K562 (cell line): ENCODE data around the gene LYPLA2. TPM values are rescaled to one million over a fixed set of nuclear protein-coding genes. Genes with fewer than 3 reads are reported as not detected.
A peak's percentile ranks its signal among the peaks of the same experiment; 100 is the strongest.

Source experiments
- BMI1 ChIP-seq: fragments of 150-350 bp; IDR thresholded peaks from 2 replicates; pipeline ENCODE4 v1.6.1; 2014; ENCODE audit warnings: low read length
- CBFB ChIP-seq: sonication (generic); formaldehyde crosslinking; IDR thresholded peaks from 2 replicates; pipeline ENCODE4 v1.4.0; 2020; ENCODE audit warnings: mild to moderate bottlenecking, missing genetic modification reagents
- KAT7 ChIP-seq: sonication (generic); formaldehyde crosslinking; IDR thresholded peaks from 2 replicates; pipeline ENCODE4 v1.8.0; 2022; ENCODE audit warnings: missing genetic modification reagents, mild to moderate bottlenecking, borderline replicate concordance
- KDM4B ChIP-seq, 2 experiments: fragments of 450-650 bp in 1 of 2; sonication (generic) in 1 of 2; IDR thresholded peaks; 2 replicates each; pipeline ENCODE4 v1.6.1; 2016 to 2017; ENCODE audit warnings: borderline replicate concordance in 2 of 2, antibody characterized with exemption in 1 of 2, low read depth in 1 of 2, mild to moderate bottlenecking in 1 of 2
- NCOR1 ChIP-seq: fragments of 450-650 bp; IDR thresholded peaks from 2 replicates; pipeline ENCODE4 v1.6.1; 2016; ENCODE audit warnings: mild to moderate bottlenecking, moderate library complexity
- NFXL1 ChIP-seq: fragments of 450-650 bp; formaldehyde crosslinking; IDR thresholded peaks from 2 replicates; pipeline ENCODE4 v1.4.0; 2021; ENCODE audit warnings: mild to moderate bottlenecking
- PHF20 ChIP-seq: fragments of 450-650 bp; IDR thresholded peaks from 2 replicates; pipeline ENCODE4 v1.6.1; 2018; ENCODE audit not compliant: partially characterized antibody
- RFX7 ChIP-seq: fragments of 250-450 bp; sonication (Bioruptor Pico); IDR thresholded peaks from 2 replicates; pipeline ENCODE4 v1.5.1; 2021; ENCODE audit warnings: mild to moderate bottlenecking
- SMAD1 ChIP-seq: fragments of 150-350 bp; IDR thresholded peaks from 2 replicates; pipeline ENCODE4 v1.6.1; 2014; ENCODE audit warnings: low read length, low read depth; ENCODE audit not compliant: partially characterized antibody
- ZBTB1 ChIP-seq: sonication (generic); formaldehyde crosslinking; IDR thresholded peaks from 2 replicates; pipeline ENCODE4 v1.8.1; 2023; ENCODE audit warnings: missing genetic modification reagents, low read depth, mild to moderate bottlenecking, borderline replicate concordance
- polyA plus RNA-seq, 8 experiments: library from polyadenylated mRNA; depleted of rRNA in 4 of 8; stranded (reverse) in 5 of 8; unstranded in 3 of 8; fragments of >200 nt; fragmentation: Nextera tagmentation in 2 of 8; fragmentation: Illumina TruSeq in 1 of 8; extraction: Ambion mirVana in 2 of 8; extraction: Trizol in 1 of 8; gene quantifications; 2 replicates each; pipeline versions ENCODE4 v1.2.1 to v1.2.3, GENCODE V29; 2011 to 2014; ENCODE audit warnings: inconsistent platforms in 1 of 8, missing spikeins in 1 of 8
- total RNA-seq, 7 experiments: library from RNA; depleted of rRNA in 6 of 7; stranded (reverse); fragments of >200 nt in 6 of 7; fragmentation: Illumina TruSeq in 2 of 7; extraction: Trizol in 2 of 7; gene quantifications; 2 replicates each; pipeline versions ENCODE4 v1.2.1 to v1.2.3, GENCODE V29; 2011 to 2021; ENCODE audit warnings: low replicate concordance in 1 of 7
- TF ChIP-seq, protein P1 (sequence below): sonication (generic); formaldehyde crosslinking; IDR thresholded peaks from 2 replicates; pipeline ENCODE4 v1.8.0; 2022; ENCODE audit warnings: mild to moderate bottlenecking, missing genetic modification reagents
- TF ChIP-seq, protein P2 (sequence below): sonication (generic); formaldehyde crosslinking; IDR thresholded peaks from 2 replicates; pipeline ENCODE4 v1.8.0; 2022; ENCODE audit warnings: mild to moderate bottlenecking, missing genetic modification reagents
- TF ChIP-seq, protein P3 (sequence below): sonication (generic); formaldehyde crosslinking; IDR thresholded peaks from 2 replicates; pipeline ENCODE4 v1.4.0; 2020; ENCODE audit warnings: mild to moderate bottlenecking, missing genetic modification reagents
- TF ChIP-seq, protein P4 (sequence below): sonication (generic); formaldehyde crosslinking; IDR thresholded peaks from 2 replicates; pipeline ENCODE4 v1.8.0; 2022; ENCODE audit warnings: mild to moderate bottlenecking, missing genetic modification reagents
- TF ChIP-seq, protein P5 (sequence below): fragments of 250-450 bp; sonication (Bioruptor Pico); IDR thresholded peaks from 2 replicates; pipeline ENCODE4 v1.8.0; 2022; ENCODE audit warnings: moderate library complexity, mild to moderate bottlenecking, inconsistent platforms

LYPLA2 gene
- total and polyA plus RNA-seq, 9 of the 15 experiments (the other 6 are each of a cell fraction or from before 2014, with no cell fraction given) = 3.9 to 128 (median 60.1) TPM

DNA sequence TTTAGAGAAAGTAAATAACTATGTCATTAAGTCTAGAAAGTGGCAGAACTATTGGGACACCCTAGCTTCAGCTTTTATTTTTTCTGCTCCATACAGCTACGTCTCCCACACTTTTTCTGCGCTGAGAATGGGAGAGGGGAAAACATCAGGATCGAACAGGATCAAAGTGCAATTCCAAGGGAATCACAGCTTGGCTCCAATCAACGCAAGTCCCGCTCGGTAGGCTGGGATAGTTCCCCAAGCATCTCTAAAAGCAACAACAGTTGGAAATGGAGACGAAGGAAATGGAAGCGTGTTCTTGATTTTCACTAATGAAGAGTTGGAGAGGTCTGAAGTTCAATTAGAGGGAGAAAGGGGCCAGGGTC lies 33.7 kb downstream of the LYPLA2 start (continued):
- TF ChIP-seq, protein P1, sequence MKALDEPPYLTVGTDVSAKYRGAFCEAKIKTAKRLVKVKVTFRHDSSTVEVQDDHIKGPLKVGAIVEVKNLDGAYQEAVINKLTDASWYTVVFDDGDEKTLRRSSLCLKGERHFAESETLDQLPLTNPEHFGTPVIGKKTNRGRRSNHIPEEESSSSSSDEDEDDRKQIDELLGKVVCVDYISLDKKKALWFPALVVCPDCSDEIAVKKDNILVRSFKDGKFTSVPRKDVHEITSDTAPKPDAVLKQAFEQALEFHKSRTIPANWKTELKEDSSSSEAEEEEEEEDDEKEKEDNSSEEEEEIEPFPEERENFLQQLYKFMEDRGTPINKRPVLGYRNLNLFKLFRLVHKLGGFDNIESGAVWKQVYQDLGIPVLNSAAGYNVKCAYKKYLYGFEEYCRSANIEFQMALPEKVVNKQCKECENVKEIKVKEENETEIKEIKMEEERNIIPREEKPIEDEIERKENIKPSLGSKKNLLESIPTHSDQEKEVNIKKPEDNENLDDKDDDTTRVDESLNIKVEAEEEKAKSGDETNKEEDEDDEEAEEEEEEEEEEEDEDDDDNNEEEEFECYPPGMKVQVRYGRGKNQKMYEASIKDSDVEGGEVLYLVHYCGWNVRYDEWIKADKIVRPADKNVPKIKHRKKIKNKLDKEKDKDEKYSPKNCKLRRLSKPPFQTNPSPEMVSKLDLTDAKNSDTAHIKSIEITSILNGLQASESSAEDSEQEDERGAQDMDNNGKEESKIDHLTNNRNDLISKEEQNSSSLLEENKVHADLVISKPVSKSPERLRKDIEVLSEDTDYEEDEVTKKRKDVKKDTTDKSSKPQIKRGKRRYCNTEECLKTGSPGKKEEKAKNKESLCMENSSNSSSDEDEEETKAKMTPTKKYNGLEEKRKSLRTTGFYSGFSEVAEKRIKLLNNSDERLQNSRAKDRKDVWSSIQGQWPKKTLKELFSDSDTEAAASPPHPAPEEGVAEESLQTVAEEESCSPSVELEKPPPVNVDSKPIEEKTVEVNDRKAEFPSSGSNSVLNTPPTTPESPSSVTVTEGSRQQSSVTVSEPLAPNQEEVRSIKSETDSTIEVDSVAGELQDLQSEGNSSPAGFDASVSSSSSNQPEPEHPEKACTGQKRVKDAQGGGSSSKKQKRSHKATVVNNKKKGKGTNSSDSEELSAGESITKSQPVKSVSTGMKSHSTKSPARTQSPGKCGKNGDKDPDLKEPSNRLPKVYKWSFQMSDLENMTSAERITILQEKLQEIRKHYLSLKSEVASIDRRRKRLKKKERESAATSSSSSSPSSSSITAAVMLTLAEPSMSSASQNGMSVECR (CRISPR knock-in tag) = no peak; the same call in 1 of the 2 replicates
- TF ChIP-seq, protein P2, sequence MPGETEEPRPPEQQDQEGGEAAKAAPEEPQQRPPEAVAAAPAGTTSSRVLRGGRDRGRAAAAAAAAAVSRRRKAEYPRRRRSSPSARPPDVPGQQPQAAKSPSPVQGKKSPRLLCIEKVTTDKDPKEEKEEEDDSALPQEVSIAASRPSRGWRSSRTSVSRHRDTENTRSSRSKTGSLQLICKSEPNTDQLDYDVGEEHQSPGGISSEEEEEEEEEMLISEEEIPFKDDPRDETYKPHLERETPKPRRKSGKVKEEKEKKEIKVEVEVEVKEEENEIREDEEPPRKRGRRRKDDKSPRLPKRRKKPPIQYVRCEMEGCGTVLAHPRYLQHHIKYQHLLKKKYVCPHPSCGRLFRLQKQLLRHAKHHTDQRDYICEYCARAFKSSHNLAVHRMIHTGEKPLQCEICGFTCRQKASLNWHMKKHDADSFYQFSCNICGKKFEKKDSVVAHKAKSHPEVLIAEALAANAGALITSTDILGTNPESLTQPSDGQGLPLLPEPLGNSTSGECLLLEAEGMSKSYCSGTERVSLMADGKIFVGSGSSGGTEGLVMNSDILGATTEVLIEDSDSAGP = peak; percentile 55; the same call in 1 of the 2 replicates
- TF ChIP-seq, protein P3, sequence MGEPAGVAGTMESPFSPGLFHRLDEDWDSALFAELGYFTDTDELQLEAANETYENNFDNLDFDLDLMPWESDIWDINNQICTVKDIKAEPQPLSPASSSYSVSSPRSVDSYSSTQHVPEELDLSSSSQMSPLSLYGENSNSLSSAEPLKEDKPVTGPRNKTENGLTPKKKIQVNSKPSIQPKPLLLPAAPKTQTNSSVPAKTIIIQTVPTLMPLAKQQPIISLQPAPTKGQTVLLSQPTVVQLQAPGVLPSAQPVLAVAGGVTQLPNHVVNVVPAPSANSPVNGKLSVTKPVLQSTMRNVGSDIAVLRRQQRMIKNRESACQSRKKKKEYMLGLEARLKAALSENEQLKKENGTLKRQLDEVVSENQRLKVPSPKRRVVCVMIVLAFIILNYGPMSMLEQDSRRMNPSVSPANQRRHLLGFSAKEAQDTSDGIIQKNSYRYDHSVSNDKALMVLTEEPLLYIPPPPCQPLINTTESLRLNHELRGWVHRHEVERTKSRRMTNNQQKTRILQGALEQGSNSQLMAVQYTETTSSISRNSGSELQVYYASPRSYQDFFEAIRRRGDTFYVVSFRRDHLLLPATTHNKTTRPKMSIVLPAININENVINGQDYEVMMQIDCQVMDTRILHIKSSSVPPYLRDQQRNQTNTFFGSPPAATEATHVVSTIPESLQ (CRISPR knock-in tag) = peak; percentile 58
- TF ChIP-seq, protein P4, sequence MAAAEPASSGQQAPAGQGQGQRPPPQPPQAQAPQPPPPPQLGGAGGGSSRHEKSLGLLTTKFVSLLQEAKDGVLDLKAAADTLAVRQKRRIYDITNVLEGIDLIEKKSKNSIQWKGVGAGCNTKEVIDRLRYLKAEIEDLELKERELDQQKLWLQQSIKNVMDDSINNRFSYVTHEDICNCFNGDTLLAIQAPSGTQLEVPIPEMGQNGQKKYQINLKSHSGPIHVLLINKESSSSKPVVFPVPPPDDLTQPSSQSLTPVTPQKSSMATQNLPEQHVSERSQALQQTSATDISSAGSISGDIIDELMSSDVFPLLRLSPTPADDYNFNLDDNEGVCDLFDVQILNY (CRISPR knock-in tag) = 0 out of 2 replicates have a peak, but pooled peaks have one; percentile 10
- TF ChIP-seq KDM4B (IDR thresholded peaks at IDR 0.05; ENCODE audit: borderline replicate concordance in 2 of 2, low read depth in 1 of 2) (no peak), PHF20 (no peak), SMAD1 (no peak), KAT7 (CRISPR knock-in tag) (no peak), RFX7 (CRISPR knock-in tag) (no peak), NCOR1 (no peak), BMI1 (no peak), NFXL1 (no peak), CBFB (CRISPR knock-in tag) (no peak), ZBTB1 (CRISPR knock-in tag) (no peak)
- TF ChIP-seq, protein P5, sequence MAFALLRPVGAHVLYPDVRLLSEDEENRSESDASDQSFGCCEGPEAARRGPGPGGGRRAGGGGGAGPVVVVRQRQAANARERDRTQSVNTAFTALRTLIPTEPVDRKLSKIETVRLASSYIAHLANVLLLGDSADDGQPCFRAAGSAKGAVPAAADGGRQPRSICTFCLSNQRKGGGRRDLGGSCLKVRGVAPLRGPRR (CRISPR knock-in tag) = no peak
